Gastrocnemius medialis (tissue), 4 donors: ENCODE measurements around the gene GNG13. TPM values are rescaled to one million over a fixed set of nuclear protein-coding genes. Genes with fewer than 3 reads are reported as not detected.

Experiments used
- ATAC-seq, 2 donors: fragments of 150-250 bp; one replicate each; pipeline ENCODE4 v1.9.1; 2016
- DNase-seq, 2 donors: peaks; one replicate each; pipeline ENCODE4 v3.0.0-alpha.2; 2019
- H3K27ac ChIP-seq, 4 donors: fragments of 200-600 bp; sonication (generic); 1 replicate in 1 of 4; 2 replicates in 3 of 4; pipeline ENCODE4 v1.5.1; 2016 to 2018; ENCODE audit warnings: mild to moderate bottlenecking in 2 of 4, moderate library complexity in 1 of 4
- H3K27me3 ChIP-seq, 3 donors: fragments of 200-600 bp; sonication (generic) in 2 of 3; 1 replicate in 1 of 3; 2 replicates in 2 of 3; pipeline versions ENCODE4 v1.5.1 to v1.6.0; 2016 to 2019; ENCODE audit warnings: mild to moderate bottlenecking in 1 of 3, moderate library complexity in 1 of 3
- H3K36me3 ChIP-seq, 2 donors: fragments of 200-600 bp; sonication (generic) in 1 of 2; one replicate each; pipeline ENCODE4 v1.5.1; 2017 to 2018
- H3K4me1 ChIP-seq, 2 donors: fragments of 200-600 bp; sonication (generic) in 1 of 2; one replicate each; pipeline ENCODE4 v1.5.1; 2016 to 2017; ENCODE audit warnings: mild to moderate bottlenecking in 2 of 2
- H3K4me3 ChIP-seq, 4 donors: fragments of 200-600 bp; sonication (generic) in 3 of 4; 1 replicate in 1 of 4; 2 replicates in 3 of 4; pipeline ENCODE4 v1.5.1; 2016 to 2019; ENCODE audit warnings: mild to moderate bottlenecking in 2 of 4
- H3K9me3 ChIP-seq, 3 donors: fragments of 200-600 bp; sonication (generic) in 2 of 3; 1 replicate in 1 of 3; 2 replicates in 2 of 3; pipeline ENCODE4 v1.5.1; 2016 to 2019
- CTCF ChIP-seq, 5 experiments: fragments of 450-650 bp in 3 of 5; fragments of 200-600 bp in 2 of 5; sonication (generic) in 2 of 5; IDR thresholded peaks in 4 of 5; conservative IDR thresholded peaks in 1 of 5; 1 replicate in 4 of 5; 2 replicates in 1 of 5; pipeline ENCODE4 v1.5.1; 2016 to 2019; ENCODE audit warnings: antibody characterized with exemption in 5 of 5, mild to moderate bottlenecking in 3 of 5, moderate library complexity in 3 of 5
- POLR2A ChIP-seq, 2 donors: fragments of 450-650 bp; IDR thresholded peaks; one replicate each; pipeline ENCODE4 v1.6.1; 2017; ENCODE audit warnings: antibody characterized with exemption in 2 of 2, mild to moderate bottlenecking in 2 of 2, moderate library complexity in 2 of 2
- in situ Hi-C, 4 donors: fragments of 200-750 bp; cut with MboI; loops; one replicate each; pipeline versions ENCODE4 v1.15.0 to v1.8.0; 2017; ENCODE audit warnings: low sequenced_read_pairs in 4 of 4
- intact Hi-C: fragments of 100-400 bp; cut with DNase I; formaldehyde crosslinking; loops from one replicate; pipeline ENCODE4 v1.15.1; 2023; ENCODE audit warnings: low total_unique reads
- total RNA-seq, 4 donors: library from RNA; depleted of rRNA; stranded (reverse); fragments of >200 nt; gene quantifications; one replicate each; pipeline versions ENCODE4 v1.1.0 to v1.2.3, GENCODE V29; 2016

GNG13 gene
- total RNA-seq, 4 donors from 2014 or later = not detected

- H3K27me3 ChIP-seq = peaks cover 21 to 41% (median 33%) of the 10 kb centered on the region in 3 donors
- no peaks in the 10 kb centered on the region for H3K9me3 ChIP-seq
- H3K4me3 ChIP-seq = peak overlapping the region; percentile 62 to 74 (median 66)
- no peak for ATAC-seq
- no peak for DNase-seq
- no peak overlapping the region for H3K27ac ChIP-seq
- no peaks in the 10 kb centered on the region for H3K36me3 ChIP-seq
- H3K4me1 ChIP-seq = no peaks in the 10 kb centered on the region
- intact Hi-C loops = no loop called here
- in situ Hi-C loops = loop anchor here in 1 of 4 donors (25.0 kb wide), 1 partner anchor 254 kb away; the partner anchor contains the start of gene SSTR5
- TF ChIP-seq POLR2A (IDR thresholded peaks at IDR 0.05) (no peak), CTCF (IDR thresholded peaks at IDR 0.05 in 4 of 5, conservative IDR thresholded peaks at IDR 0.05 in 1 of 5) (no peak)
Measured at GRCh38 chr16:808085-808386, 7.5 kb upstream of the GNG13 start.

GRCh38 chr16:807347-808084, 7.0 kb upstream of the GNG13 start:
- in situ Hi-C loops = loop anchor here in 1 of 4 donors (25.0 kb wide), 1 partner anchor 255 kb away; the partner anchor contains the start of gene SSTR5
- Histone ChIP-seq H3K36me3 (no peaks in the 10 kb centered on the region), H3K27ac (peak overlapping the region; percentile 74 to 87 (median 78)), H3K4me3 (peak overlapping the region; percentile 62 to 74 (median 66)), H3K4me1 (no peaks in the 10 kb centered on the region), H3K27me3 (peaks cover 24 to 40% (median 39%) of the 10 kb centered on the region in 3 donors), H3K9me3 (no peaks in the 10 kb centered on the region)
- intact Hi-C loops = loop anchor here (1.0 kb wide), 1 partner anchor 19 kb away; the partner anchor contains the start of genes CHTF18 and RPUSD1
- DNase-seq (peak; percentile 58 to 81), ATAC-seq (peak; percentile 73 to 88)
- TF ChIP-seq POLR2A (IDR thresholded peaks at IDR 0.05) = peak; percentile 41 to 42
- TF ChIP-seq CTCF (IDR thresholded peaks at IDR 0.05 in 4 of 5, conservative IDR thresholded peaks at IDR 0.05 in 1 of 5) = no peak

DNA sequence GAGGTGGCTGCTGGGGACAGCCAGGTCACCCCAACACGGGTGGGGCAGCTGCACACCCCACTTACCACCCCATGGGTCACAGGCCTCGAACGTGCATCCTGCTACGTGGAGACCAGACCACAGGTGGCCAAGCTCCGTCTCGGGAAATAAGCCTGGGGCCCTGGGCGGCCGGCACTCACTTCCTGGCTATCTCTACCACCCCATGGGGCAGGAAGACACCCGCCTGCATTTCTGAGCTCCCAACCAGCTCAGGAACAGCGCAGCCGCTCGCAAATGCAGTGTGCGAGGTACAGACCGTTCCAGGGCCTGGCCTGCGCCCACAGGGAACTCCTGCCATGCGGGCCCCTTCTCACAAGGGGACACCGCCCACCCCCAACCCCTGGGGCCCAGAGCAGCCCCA, 4.9 kb upstream of the GNG13 start:
- peaks cover 45 to 55% (median 49%) of the 10 kb centered on the region in 3 donors for H3K27me3 ChIP-seq
- DNase-seq = no peak

DNA sequence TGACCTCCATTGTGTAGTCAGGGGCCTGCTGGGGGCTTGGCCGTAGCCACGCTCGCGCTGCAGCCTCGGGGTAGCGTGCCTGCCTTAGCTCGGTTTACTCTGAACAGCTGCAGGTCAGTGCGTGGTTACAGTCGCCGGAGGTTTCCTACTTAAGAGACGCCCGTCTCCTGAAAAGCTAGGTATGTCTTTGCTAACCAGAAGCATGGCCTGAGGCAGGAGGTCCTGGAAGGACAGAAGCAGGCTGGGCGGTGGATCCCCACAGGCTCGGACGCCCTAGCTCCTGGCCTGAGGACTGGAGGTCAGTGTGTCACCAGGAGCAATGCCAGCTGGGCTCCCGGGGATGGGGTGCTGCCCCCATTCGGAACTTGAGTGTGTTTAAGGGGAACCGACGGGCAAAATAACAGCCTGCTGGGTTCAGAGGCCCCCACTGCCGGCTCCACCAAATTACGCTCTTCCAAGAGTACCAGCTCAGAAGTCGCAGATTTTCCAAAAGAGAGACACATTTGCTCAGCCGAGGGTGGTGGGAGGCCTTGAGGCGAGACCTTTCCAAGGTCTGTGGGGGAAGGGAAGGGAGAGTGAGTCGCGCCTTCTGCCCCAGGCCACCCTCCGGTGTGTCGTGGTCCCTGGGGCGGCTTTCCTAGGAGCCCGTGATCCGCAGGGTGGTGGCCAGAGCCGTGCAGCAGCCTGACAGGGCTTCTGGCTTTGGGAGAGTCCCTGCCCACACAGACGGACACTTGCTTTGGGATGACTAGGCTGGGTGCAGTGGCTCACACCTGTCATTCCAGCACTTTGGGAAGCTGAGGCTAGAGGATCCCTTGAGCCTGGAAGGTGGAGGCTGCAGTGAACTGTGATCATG, 3.9 kb upstream of the GNG13 start:
- Histone ChIP-seq H3K36me3 (no peaks in the 10 kb centered on the region), H3K4me3 (no peak overlapping the region), H3K9me3 (no peaks in the 10 kb centered on the region), H3K27me3 (peaks cover 49 to 65% (median 52%) of the 10 kb centered on the region in 3 donors), H3K27ac (no peak overlapping the region), H3K4me1 (no peaks in the 10 kb centered on the region)
- intact Hi-C loops (no loop called here), in situ Hi-C loops (loop anchor here in 1 of 4 donors (25.0 kb wide), 1 partner anchor 258 kb away; the partner anchor contains the start of gene SSTR5)
- no peak for TF ChIP-seq CTCF (IDR thresholded peaks at IDR 0.05 in 4 of 5, conservative IDR thresholded peaks at IDR 0.05 in 1 of 5)
- no peak for TF ChIP-seq POLR2A (IDR thresholded peaks at IDR 0.05)
- ATAC-seq = no peak
- no peak for DNase-seq

More for the DNA sequence above, 4.9 kb upstream of the GNG13 start:
- Histone ChIP-seq H3K27ac (no peak overlapping the region), H3K4me1 (no peaks in the 10 kb centered on the region), H3K36me3 (no peaks in the 10 kb centered on the region), H3K9me3 (no peaks in the 10 kb centered on the region), H3K4me3 (no peak overlapping the region)
- no peak for ATAC-seq
- in situ Hi-C loops = loop anchor here in 1 of 4 donors (25.0 kb wide), 1 partner anchor 257 kb away; the partner anchor contains the start of gene SSTR5
- TF ChIP-seq CTCF (IDR thresholded peaks at IDR 0.05 in 4 of 5, conservative IDR thresholded peaks at IDR 0.05 in 1 of 5) = no peak
- TF ChIP-seq POLR2A (IDR thresholded peaks at IDR 0.05) = no peak
- intact Hi-C loops = no loop called here
